SK-N-SH treated with all-trans-retinoic acid at 6 μM for 48 hours (cell line): ENCODE results near the gene SPOP.

Experiments used
- CSDC2 ChIP-seq: fragments of 250-450 bp; sonication (Bioruptor Pico); IDR thresholded peaks from 2 replicates; pipeline ENCODE4 v1.5.0; 2020; ENCODE audit warnings: mild to moderate bottlenecking, moderate library complexity
- GLIS3 ChIP-seq: fragments of 250-450 bp; sonication (Bioruptor Pico); IDR thresholded peaks from 2 replicates; pipeline ENCODE4 v1.5.0; 2020; ENCODE audit warnings: mild to moderate bottlenecking, moderate library complexity
- OSR1 ChIP-seq: fragments of 250-450 bp; sonication (Bioruptor Pico); IDR thresholded peaks from 2 replicates; pipeline ENCODE4 v1.8.0; 2022; ENCODE audit warnings: moderate library complexity, mild to moderate bottlenecking, inconsistent platforms
- PPARA ChIP-seq: fragments of 250-450 bp; sonication (Bioruptor Pico); IDR thresholded peaks from 2 replicates; pipeline ENCODE4 v1.5.0; 2020; ENCODE audit warnings: mild to moderate bottlenecking, borderline replicate concordance
- RARB ChIP-seq: fragments of 250-450 bp; sonication (Bioruptor Pico); IDR thresholded peaks from 2 replicates; pipeline ENCODE4 v1.8.0; 2021; ENCODE audit warnings: mild to moderate bottlenecking, moderate library complexity
- ZC3H10 ChIP-seq: fragments of 250-450 bp; sonication (Bioruptor Pico); IDR thresholded peaks from 2 replicates; pipeline ENCODE4 v1.5.1; 2021; ENCODE audit warnings: mild to moderate bottlenecking, moderate library complexity
- ZFP30 ChIP-seq: fragments of 450-650 bp; formaldehyde crosslinking; IDR thresholded peaks from 2 replicates; pipeline ENCODE4 v1.5.0; 2022; ENCODE audit warnings: mild to moderate bottlenecking, moderate library complexity
- ZNF565 ChIP-seq: fragments of 450-650 bp; formaldehyde crosslinking; conservative IDR thresholded peaks from 2 replicates; pipeline ENCODE4 v1.5.0; 2020; ENCODE audit warnings: low read depth, mild to moderate bottlenecking, moderate library complexity
- ZNF70 ChIP-seq: fragments of 450-650 bp; formaldehyde crosslinking; IDR thresholded peaks from 2 replicates; pipeline ENCODE4 v1.5.0; 2020; ENCODE audit warnings: mild to moderate bottlenecking, moderate library complexity
- TF ChIP-seq, protein P1 (sequence below): fragments of 250-450 bp; sonication (Bioruptor Pico); IDR thresholded peaks from 2 replicates; pipeline ENCODE4 v1.5.1; 2020; ENCODE audit warnings: low read depth, mild to moderate bottlenecking, moderate library complexity
- TF ChIP-seq, protein P2 (sequence below): fragments of 250-450 bp; sonication (Bioruptor Pico); IDR thresholded peaks from 2 replicates; pipeline ENCODE4 v1.8.0; 2020; ENCODE audit warnings: mild to moderate bottlenecking, moderate library complexity, borderline replicate concordance

DNA sequence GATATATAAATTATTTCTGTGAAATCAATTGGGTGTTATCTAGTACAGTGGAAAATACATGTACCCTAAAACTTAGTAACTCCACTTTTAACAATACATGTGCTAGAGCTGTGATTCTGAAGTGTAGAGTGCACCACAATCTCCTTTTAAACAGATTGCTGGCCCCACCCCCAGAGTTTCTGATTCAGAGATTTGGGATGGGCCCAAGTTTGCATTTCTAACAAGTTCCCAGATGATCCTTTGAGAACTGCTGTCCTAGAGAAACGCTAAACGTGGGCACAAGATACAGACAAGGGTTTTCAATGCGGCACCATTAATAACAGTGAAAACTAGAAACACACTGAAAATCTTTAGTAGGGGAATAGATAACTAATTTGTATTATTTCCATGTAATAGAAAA, 53.0 kb downstream of the SPOP start:
- TF ChIP-seq ZNF70: no peak
- TF ChIP-seq, protein P1, sequence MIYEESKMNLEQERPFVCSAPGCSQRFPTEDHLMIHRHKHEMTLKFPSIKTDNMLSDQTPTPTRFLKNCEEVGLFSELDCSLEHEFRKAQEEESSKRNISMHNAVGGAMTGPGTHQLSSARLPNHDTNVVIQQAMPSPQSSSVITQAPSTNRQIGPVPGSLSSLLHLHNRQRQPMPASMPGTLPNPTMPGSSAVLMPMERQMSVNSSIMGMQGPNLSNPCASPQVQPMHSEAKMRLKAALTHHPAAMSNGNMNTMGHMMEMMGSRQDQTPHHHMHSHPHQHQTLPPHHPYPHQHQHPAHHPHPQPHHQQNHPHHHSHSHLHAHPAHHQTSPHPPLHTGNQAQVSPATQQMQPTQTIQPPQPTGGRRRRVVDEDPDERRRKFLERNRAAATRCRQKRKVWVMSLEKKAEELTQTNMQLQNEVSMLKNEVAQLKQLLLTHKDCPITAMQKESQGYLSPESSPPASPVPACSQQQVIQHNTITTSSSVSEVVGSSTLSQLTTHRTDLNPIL: no peak
- no peak for TF ChIP-seq CSDC2 (CRISPR knock-in tag)
- TF ChIP-seq ZC3H10 (CRISPR knock-in tag): no peak
- no peak for TF ChIP-seq ZFP30
- TF ChIP-seq GLIS3 (CRISPR knock-in tag): no peak
- no peak for TF ChIP-seq OSR1 (CRISPR knock-in tag)
- TF ChIP-seq, protein P2, sequence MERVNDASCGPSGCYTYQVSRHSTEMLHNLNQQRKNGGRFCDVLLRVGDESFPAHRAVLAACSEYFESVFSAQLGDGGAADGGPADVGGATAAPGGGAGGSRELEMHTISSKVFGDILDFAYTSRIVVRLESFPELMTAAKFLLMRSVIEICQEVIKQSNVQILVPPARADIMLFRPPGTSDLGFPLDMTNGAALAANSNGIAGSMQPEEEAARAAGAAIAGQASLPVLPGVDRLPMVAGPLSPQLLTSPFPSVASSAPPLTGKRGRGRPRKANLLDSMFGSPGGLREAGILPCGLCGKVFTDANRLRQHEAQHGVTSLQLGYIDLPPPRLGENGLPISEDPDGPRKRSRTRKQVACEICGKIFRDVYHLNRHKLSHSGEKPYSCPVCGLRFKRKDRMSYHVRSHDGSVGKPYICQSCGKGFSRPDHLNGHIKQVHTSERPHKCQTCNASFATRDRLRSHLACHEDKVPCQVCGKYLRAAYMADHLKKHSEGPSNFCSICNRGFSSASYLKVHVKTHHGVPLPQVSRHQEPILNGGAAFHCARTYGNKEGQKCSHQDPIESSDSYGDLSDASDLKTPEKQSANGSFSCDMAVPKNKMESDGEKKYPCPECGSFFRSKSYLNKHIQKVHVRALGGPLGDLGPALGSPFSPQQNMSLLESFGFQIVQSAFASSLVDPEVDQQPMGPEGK (CRISPR knock-in tag): no peak
- no peak for TF ChIP-seq RARB (CRISPR knock-in tag)
- no peak for TF ChIP-seq PPARA (CRISPR knock-in tag)
- TF ChIP-seq ZNF565 (CRISPR knock-in tag): no peak
